Right renal pelvis (tissue), 4 donors: ENCODE measurements around the gene NT5C1A. TPM values are rescaled to one million over a fixed set of nuclear protein-coding genes. Genes with fewer than 3 reads are reported as not detected.
A peak's percentile ranks its signal among the peaks of the same experiment; 100 is the strongest.

Source experiments
- DNase-seq, 4 donors: peaks; one replicate each; pipeline ENCODE4 v3.0.0-alpha.2; 2013; ENCODE audit warnings: low read depth in 4 of 4, low spot score in 3 of 4, missing footprints in 1 of 4
- polyA plus RNA-seq, 4 donors: library from polyadenylated mRNA; unstranded; fragments of 120-200 nt; gene quantifications; one replicate each; pipeline ENCODE4 v1.2.1, GENCODE V29; 2013; ENCODE audit not compliant: insufficient read length in 4 of 4

NT5C1A gene
- under 1 TPM; 0.37 to 0.69 (median 0.43) TPM for polyA plus RNA-seq

GRCh38 chr1:39671793-39672550, at the start of gene NT5C1A:
TSS of gene NT5C1A (minus strand) at chr1:39672107. CDS start at chr1:39672038, 69 bp downstream.
- no peak for DNase-seq

- no peak for DNase-seq
These were observed 49.8 kb upstream of the NT5C1A start for GRCh38 chr1:39721664-39722063.

GRCh38 chr1:39720094-39720999, 48.4 kb upstream of the NT5C1A start:
- peak; percentile 42 to 65 (median 50) for DNase-seq

- DNase-seq, result no peak
These were observed 45.9 kb upstream of the NT5C1A start for GRCh38 chr1:39717809-39718208.

- no peak for DNase-seq
These were observed 41.6 kb upstream of the NT5C1A start for GRCh38 chr1:39713557-39713956.

GRCh38 chr1:39711966-39712340, 40.0 kb upstream of the NT5C1A start:
- no peak for DNase-seq

- no peak for DNase-seq
These were observed 39.4 kb upstream of the NT5C1A start for GRCh38 chr1:39711104-39711965.

- DNase-seq, result no peak
These were observed 35.6 kb upstream of the NT5C1A start for GRCh38 chr1:39707506-39707905.

GRCh38 chr1:39704757-39705156, 32.9 kb upstream of the NT5C1A start:
- no peak for DNase-seq

- no peak for DNase-seq
These were observed 29.1 kb upstream of the NT5C1A start for GRCh38 chr1:39701049-39701439.

- DNase-seq, result no peak
These were observed 28.4 kb upstream of the NT5C1A start for GRCh38 chr1:39700348-39700747.

- no peak for DNase-seq
These were observed 27.5 kb upstream of the NT5C1A start for GRCh38 chr1:39699419-39699818.

- DNase-seq, result no peak
These were observed 26.7 kb upstream of the NT5C1A start for GRCh38 chr1:39698568-39698967.

GRCh38 chr1:39696448-39696847, 24.5 kb upstream of the NT5C1A start:
- no peak for DNase-seq

GRCh38 chr1:39695016-39695415, 23.1 kb upstream of the NT5C1A start:
- DNase-seq, result no peak

GRCh38 chr1:39694026-39694425, 22.1 kb upstream of the NT5C1A start:
- no peak for DNase-seq

- no peak for DNase-seq
These were observed 20.5 kb upstream of the NT5C1A start for GRCh38 chr1:39692152-39693074.

GRCh38 chr1:39691383-39692151, 19.7 kb upstream of the NT5C1A start, which contains the start of gene HPCAL4:
TSS of gene HPCAL4 (minus strand) at chr1:39691433. CDS start at chr1:39684603, 6,830 bp downstream.
- peak; percentile 75 to 84 (median 82) for DNase-seq
